Measurements from ENCODE around the gene ASTN2.

The ASTN2 gene

GRCh38 chr9:116646661-116647514, 768.0 kb downstream of the ASTN2 start:
- no peak overlapping the region for H3K4me3 ChIP-seq (ENCODE audit: low read length)
- DNase-seq (ENCODE audit: low read depth): peak; percentile 80
- TF ChIP-seq CTCF (conservative IDR thresholded peaks at IDR 0.05; ENCODE audit: low read length): peak; percentile 89

- no peak for TF ChIP-seq CTCF (conservative IDR thresholded peaks at IDR 0.05; ENCODE audit: low read length)
- peak overlapping the region; percentile 19 for H3K4me3 ChIP-seq (ENCODE audit: low read length)
- peak; percentile 94 for DNase-seq (ENCODE audit: low read depth)
These were observed 770.7 kb downstream of the ASTN2 start for GRCh38 chr9:116644091-116644688.

- no peak for TF ChIP-seq CTCF (conservative IDR thresholded peaks at IDR 0.05; ENCODE audit: low read length)
- DNase-seq (ENCODE audit: low read depth): peak; percentile 88
- peak overlapping the region; percentile 19 for H3K4me3 ChIP-seq (ENCODE audit: low read length)
These were observed 771.2 kb downstream of the ASTN2 start for GRCh38 chr9:116643691-116644090.

GRCh38 chr9:116641292-116642059, 773.4 kb downstream of the ASTN2 start:
- DNase-seq (ENCODE audit: low read depth): peak; percentile 55
- no peak overlapping the region for H3K4me3 ChIP-seq (ENCODE audit: low read length)
- no peak for TF ChIP-seq CTCF (conservative IDR thresholded peaks at IDR 0.05; ENCODE audit: low read length)

- H3K4me3 ChIP-seq (ENCODE audit: low read length): no peak overlapping the region
- TF ChIP-seq CTCF (conservative IDR thresholded peaks at IDR 0.05; ENCODE audit: low read length): no peak
- peak; percentile 88 for DNase-seq (ENCODE audit: low read depth)
These were observed 775.6 kb downstream of the ASTN2 start for GRCh38 chr9:116639251-116639741.

GRCh38 chr9:116635908-116636307, 778.9 kb downstream of the ASTN2 start:
- no peak for DNase-seq (ENCODE audit: low read depth)
- H3K4me3 ChIP-seq (ENCODE audit: low read length): no peak overlapping the region
- no peak for TF ChIP-seq CTCF (conservative IDR thresholded peaks at IDR 0.05; ENCODE audit: low read length)

All from AG10803 (cell line).